Measurements from ENCODE around the gene MRM3. TPM values are rescaled to one million over a fixed set of nuclear protein-coding genes. Genes with fewer than 3 reads are reported as not detected.

MRM3 gene
- polyA plus RNA-seq, 4 donors: 9.2 to 19.5 (median 14.5) TPM

DNA sequence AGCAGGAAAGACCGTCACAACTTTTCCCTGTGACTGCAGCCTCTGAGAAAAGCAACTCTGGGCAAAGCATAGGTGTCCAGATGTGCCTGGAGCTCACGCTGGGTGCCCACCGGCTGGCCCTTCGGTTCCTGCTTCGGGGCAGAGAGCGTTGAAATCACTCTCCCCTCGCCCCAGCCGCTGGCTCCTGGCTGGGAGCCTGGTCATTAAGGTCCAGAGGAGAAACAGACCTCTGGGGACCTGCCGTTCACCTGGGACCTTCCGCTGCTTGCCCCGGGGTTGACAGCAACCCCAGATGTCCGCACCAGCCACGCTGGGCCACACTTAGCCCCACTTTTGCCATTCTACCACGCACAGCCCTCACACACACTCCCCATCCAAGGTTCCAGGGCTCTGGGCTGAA lies 13.1 kb downstream of the MRM3 start:
- H3K4me3 ChIP-seq (ENCODE audit: low read depth in 1 of 3, low read length in 3 of 3): peak overlapping the region in 1 of 3 donors; percentile 8
- peak overlapping the region in 1 of 3 donors; percentile 3 for H3K27ac ChIP-seq (ENCODE audit: low read depth in 1 of 3, low read length in 2 of 3)
- DNase-seq (no peak), FAIRE-seq (no peak)
- H3K27me3 ChIP-seq (ENCODE audit: control insufficient read depth in 3 of 3, insufficient read depth in 3 of 3, low read length in 3 of 3): no peaks in the 10 kb centered on the region
- H3K9me3 ChIP-seq (ENCODE audit: control insufficient read depth in 2 of 2, insufficient read depth in 1 of 2, low read depth in 1 of 2, low read length in 1 of 2): no peaks in the 10 kb centered on the region
- H3K4me1 ChIP-seq (ENCODE audit: control insufficient read depth in 3 of 3, insufficient read depth in 2 of 3, low read depth in 1 of 3, low read length in 2 of 3): peaks cover 0 to 3% (median 0%) of the 10 kb centered on the region in 3 donors
- peaks cover 0 to 35% (median 4%) of the 10 kb centered on the region in 3 donors for H3K36me3 ChIP-seq (ENCODE audit: control insufficient read depth in 3 of 3, insufficient read depth in 2 of 3, low read depth in 1 of 3, low read length in 3 of 3)
- WGBS, 3 donors: 68 to 74% (median 72%) methylated on average over 11 to 14 of the region's 14 CpGs

DNA sequence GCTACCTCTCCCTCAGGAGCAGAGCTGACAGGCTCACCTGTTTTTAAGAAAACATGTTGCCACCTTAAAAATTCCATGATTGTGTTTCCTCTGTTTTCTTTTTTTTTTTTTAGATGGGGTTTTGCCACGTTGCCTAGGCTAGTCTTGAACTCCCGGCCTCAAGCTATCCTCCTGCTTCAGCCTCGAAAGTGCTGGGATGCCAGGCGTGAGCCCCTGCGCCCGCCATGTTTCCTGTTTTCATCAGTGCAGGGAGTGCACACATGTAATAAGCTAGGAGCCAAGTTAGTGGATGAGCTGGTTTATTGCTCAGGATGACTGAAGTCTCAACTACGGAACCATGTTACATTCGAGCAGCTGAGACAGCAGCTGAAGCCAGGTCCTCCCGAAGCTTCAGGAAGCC lies 13.6 kb downstream of the MRM3 start:
- H3K27ac ChIP-seq (ENCODE audit: low read depth in 1 of 3, low read length in 2 of 3): peak overlapping the region in 1 of 3 donors; percentile 3
- WGBS, 3 donors: 76 to 87% (median 82%) methylated on average over 9 of the region's 9 CpGs
- DNase-seq (no peak), FAIRE-seq (no peak)
- peaks cover 0 to 3% (median 0%) of the 10 kb centered on the region in 3 donors for H3K4me1 ChIP-seq (ENCODE audit: control insufficient read depth in 3 of 3, insufficient read depth in 2 of 3, low read depth in 1 of 3, low read length in 2 of 3)
- no peak overlapping the region for H3K4me3 ChIP-seq (ENCODE audit: low read depth in 1 of 3, low read length in 3 of 3)
- H3K36me3 ChIP-seq (ENCODE audit: control insufficient read depth in 3 of 3, insufficient read depth in 2 of 3, low read depth in 1 of 3, low read length in 3 of 3): peaks cover 0 to 37% (median 4%) of the 10 kb centered on the region in 3 donors
- H3K9me3 ChIP-seq (ENCODE audit: control insufficient read depth in 2 of 2, insufficient read depth in 1 of 2, low read depth in 1 of 2, low read length in 1 of 2): no peaks in the 10 kb centered on the region
- no peaks in the 10 kb centered on the region for H3K27me3 ChIP-seq (ENCODE audit: control insufficient read depth in 3 of 3, insufficient read depth in 3 of 3, low read length in 3 of 3)

DNA sequence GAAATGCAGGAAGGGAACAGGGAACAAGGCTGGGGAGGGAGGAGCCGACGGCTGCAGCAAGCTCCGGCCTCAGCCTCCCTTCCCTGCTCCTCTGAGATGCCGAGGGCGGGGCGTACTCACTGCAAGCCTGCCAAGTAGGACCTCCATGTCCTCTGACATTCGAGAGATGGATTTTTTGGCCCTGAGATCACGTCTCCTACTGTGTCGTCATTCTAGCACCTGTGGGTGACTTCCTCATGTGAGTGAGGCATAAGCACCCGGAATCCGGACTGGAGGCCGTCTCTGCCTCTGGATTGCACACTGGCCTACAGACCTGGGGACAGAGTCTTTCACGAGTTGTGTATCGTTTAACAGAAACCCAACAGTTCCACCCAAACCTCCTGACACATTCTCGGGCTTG lies 14.5 kb downstream of the MRM3 start:
- H3K4me1 ChIP-seq (ENCODE audit: control insufficient read depth in 3 of 3, insufficient read depth in 2 of 3, low read depth in 1 of 3, low read length in 2 of 3): peaks cover 0 to 3% (median 0%) of the 10 kb centered on the region in 3 donors
- H3K9me3 ChIP-seq (ENCODE audit: control insufficient read depth in 2 of 2, insufficient read depth in 1 of 2, low read depth in 1 of 2, low read length in 1 of 2): no peaks in the 10 kb centered on the region
- WGBS, 3 donors: 50 to 85% (median 64%) methylated on average over 15 of the region's 15 CpGs
- DNase-seq: no peak
- H3K27me3 ChIP-seq (ENCODE audit: control insufficient read depth in 3 of 3, insufficient read depth in 3 of 3, low read length in 3 of 3): no peaks in the 10 kb centered on the region
- H3K4me3 ChIP-seq (ENCODE audit: low read depth in 1 of 3, low read length in 3 of 3): no peak overlapping the region
- H3K27ac ChIP-seq (ENCODE audit: low read depth in 1 of 3, low read length in 2 of 3): no peak overlapping the region
- H3K36me3 ChIP-seq (ENCODE audit: control insufficient read depth in 3 of 3, insufficient read depth in 2 of 3, low read depth in 1 of 3, low read length in 3 of 3): peaks cover 0 to 35% (median under 1%) of the 10 kb centered on the region in 3 donors
- FAIRE-seq: no peak

DNA sequence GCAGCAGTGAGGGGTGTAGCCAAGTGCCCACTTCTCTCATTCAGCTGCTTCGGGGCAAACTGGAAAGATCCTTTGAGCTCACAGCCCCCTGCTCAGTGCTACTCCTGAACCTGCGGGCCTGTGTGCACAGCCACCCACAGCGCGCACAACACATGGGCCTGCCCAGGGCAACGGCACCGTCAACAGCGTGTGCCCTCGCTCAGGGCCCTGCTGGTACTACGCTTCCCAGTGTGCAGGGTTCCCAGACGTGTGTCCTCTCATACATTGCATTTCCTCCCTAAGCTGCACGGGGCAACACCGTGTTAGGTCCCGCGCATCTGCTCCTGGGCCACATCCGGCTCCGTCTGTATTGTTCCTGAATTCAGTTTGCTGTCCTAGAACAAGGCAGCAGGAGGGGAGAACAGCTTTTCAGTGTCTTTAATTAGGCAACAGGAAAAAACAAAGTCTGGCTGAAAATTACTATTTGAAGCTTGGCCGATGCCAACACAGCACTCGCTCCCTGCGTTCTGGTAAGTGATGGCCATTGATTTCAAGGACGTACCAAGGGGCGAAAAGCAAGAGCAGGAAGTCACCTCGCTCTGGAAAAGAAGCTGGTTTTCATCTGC lies 15.2 kb downstream of the MRM3 start:
- DNase-seq: no peak
- Histone ChIP-seq H3K27me3 (ENCODE audit: control insufficient read depth in 3 of 3, insufficient read depth in 3 of 3, low read length in 3 of 3) (no peaks in the 10 kb centered on the region), H3K36me3 (ENCODE audit: control insufficient read depth in 3 of 3, insufficient read depth in 2 of 3, low read depth in 1 of 3, low read length in 3 of 3) (peaks cover 0 to 29% (median 0%) of the 10 kb centered on the region in 3 donors), H3K4me3 (ENCODE audit: low read depth in 1 of 3, low read length in 3 of 3) (no peak overlapping the region), H3K27ac (ENCODE audit: low read depth in 1 of 3, low read length in 2 of 3) (no peak overlapping the region), H3K9me3 (ENCODE audit: control insufficient read depth in 2 of 2, insufficient read depth in 1 of 2, low read depth in 1 of 2, low read length in 1 of 2) (no peaks in the 10 kb centered on the region), H3K4me1 (ENCODE audit: control insufficient read depth in 3 of 3, insufficient read depth in 2 of 3, low read depth in 1 of 3, low read length in 2 of 3) (peaks cover 0 to 3% (median 0%) of the 10 kb centered on the region in 3 donors)
- 83 to 92% (median 87%) methylated on average over 19 to 22 of the region's 22 CpGs for WGBS, 3 donors
- no peak for FAIRE-seq

DNA sequence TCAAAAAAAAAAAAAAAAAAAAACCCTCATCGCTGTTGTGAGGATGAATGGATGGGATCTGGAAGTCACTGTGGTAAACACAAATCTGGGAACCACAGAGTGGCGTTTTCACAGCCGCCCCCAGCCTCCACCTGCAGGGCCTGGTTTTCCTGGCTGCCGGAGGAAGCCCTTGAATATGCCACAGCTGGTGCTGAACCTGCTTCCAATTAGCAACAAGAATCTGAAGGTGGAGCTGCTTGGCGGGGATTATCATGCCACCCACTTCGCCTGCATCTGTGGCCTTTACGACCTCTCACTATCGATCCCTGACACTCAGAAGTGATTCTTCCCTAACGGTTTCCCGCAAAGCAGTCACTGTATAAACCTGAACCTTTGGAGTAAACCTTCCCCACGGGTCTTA lies 16.1 kb downstream of the MRM3 start:
- WGBS, 3 donors: 43 to 62% (median 51%) methylated on average over 11 of the region's 11 CpGs
- Histone ChIP-seq H3K36me3 (ENCODE audit: control insufficient read depth in 3 of 3, insufficient read depth in 2 of 3, low read depth in 1 of 3, low read length in 3 of 3) (peaks cover 0 to 26% (median 0%) of the 10 kb centered on the region in 3 donors), H3K27me3 (ENCODE audit: control insufficient read depth in 3 of 3, insufficient read depth in 3 of 3, low read length in 3 of 3) (no peaks in the 10 kb centered on the region), H3K4me1 (ENCODE audit: control insufficient read depth in 3 of 3, insufficient read depth in 2 of 3, low read depth in 1 of 3, low read length in 2 of 3) (peaks cover 0 to 3% (median 0%) of the 10 kb centered on the region in 3 donors), H3K4me3 (ENCODE audit: low read depth in 1 of 3, low read length in 3 of 3) (no peak overlapping the region), H3K27ac (ENCODE audit: low read depth in 1 of 3, low read length in 2 of 3) (no peak overlapping the region), H3K9me3 (ENCODE audit: control insufficient read depth in 2 of 2, insufficient read depth in 1 of 2, low read depth in 1 of 2, low read length in 1 of 2) (no peaks in the 10 kb centered on the region)
- no peak for DNase-seq
- FAIRE-seq: no peak

DNA sequence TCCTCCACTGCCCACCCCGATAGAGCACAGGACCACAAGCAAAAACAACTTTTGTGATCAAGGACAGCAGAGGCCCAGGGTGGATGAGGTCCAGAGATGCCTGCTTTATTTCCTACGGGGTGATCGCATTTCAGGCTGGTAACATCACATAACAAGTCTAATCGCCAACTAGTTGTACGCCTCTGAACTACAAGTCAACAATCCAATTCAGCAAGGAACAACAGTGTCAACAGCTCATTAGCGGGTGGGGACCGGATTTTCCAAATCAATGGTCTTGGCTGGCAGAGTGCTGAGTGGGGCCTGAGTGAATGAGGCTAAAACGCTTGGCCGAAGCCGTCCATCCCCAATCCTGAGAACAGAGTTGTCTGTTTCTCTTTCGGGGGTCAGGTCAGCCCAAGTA lies 17.1 kb downstream of the MRM3 start:
- Histone ChIP-seq H3K9me3 (ENCODE audit: control insufficient read depth in 2 of 2, insufficient read depth in 1 of 2, low read depth in 1 of 2, low read length in 1 of 2) (no peaks in the 10 kb centered on the region), H3K4me3 (ENCODE audit: low read depth in 1 of 3, low read length in 3 of 3) (no peak overlapping the region), H3K4me1 (ENCODE audit: control insufficient read depth in 3 of 3, insufficient read depth in 2 of 3, low read depth in 1 of 3, low read length in 2 of 3) (peaks cover 0 to 3% (median 0%) of the 10 kb centered on the region in 3 donors), H3K27ac (ENCODE audit: low read depth in 1 of 3, low read length in 2 of 3) (no peak overlapping the region), H3K36me3 (ENCODE audit: control insufficient read depth in 3 of 3, insufficient read depth in 2 of 3, low read depth in 1 of 3, low read length in 3 of 3) (peaks cover 0 to 28% (median 0%) of the 10 kb centered on the region in 3 donors), H3K27me3 (ENCODE audit: control insufficient read depth in 3 of 3, insufficient read depth in 3 of 3, low read length in 3 of 3) (no peaks in the 10 kb centered on the region)
- 85 to 93% (median 92%) methylated on average over 11 of the region's 11 CpGs for WGBS, 3 donors
- DNase-seq (no peak), FAIRE-seq (no peak)

DNA sequence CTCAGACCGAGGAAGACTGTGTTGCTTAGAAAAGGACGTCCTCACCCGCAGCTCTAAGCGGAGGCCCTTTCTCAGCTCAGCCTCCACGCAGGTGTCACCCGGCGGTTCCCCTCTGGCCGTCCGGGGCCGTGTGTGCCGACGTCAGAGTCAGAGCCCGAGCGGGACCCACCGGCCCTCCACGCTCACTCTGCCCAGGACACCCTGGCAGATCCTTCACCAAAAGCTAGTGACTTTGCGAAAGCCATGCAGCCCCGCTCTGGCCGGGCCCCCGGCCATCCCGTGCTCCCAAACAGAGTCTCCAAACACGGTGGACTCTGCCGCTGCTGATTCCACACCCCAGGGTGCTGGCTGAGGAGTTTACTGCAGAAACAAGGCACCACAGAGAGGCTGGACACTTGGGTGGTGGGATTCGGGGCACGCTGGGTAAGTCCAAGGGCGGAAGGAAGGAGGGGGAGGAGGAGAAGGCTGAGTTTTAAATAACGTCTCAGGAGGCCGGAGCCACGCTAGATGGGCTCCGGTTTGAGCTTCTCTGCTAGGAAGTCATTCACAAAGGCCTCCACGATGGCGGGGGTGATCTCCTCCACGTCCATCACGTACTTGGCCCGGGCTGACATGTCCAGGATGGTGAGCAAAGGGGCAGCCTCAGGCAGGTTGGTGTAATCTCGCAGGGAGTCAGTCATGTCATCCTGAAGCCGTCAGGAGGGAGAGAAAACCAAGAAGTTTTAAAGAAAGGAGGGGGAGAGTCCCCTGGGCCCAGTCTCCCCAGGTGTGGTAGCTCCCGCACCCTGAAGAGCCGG lies 18.5 kb downstream of the MRM3 start:
- H3K9me3 ChIP-seq (ENCODE audit: control insufficient read depth in 2 of 2, insufficient read depth in 1 of 2, low read depth in 1 of 2, low read length in 1 of 2): no peaks in the 10 kb centered on the region
- peaks cover 0 to 31% (median 0%) of the 10 kb centered on the region in 3 donors for H3K36me3 ChIP-seq (ENCODE audit: control insufficient read depth in 3 of 3, insufficient read depth in 2 of 3, low read depth in 1 of 3, low read length in 3 of 3)
- no peak for DNase-seq
- H3K4me1 ChIP-seq (ENCODE audit: control insufficient read depth in 3 of 3, insufficient read depth in 2 of 3, low read depth in 1 of 3, low read length in 2 of 3): no peaks in the 10 kb centered on the region
- WGBS, 3 donors: 85 to 90% (median 90%) methylated on average over 38 to 39 of the region's 39 CpGs
- no peak overlapping the region for H3K4me3 ChIP-seq (ENCODE audit: low read depth in 1 of 3, low read length in 3 of 3)
- no peak overlapping the region for H3K27ac ChIP-seq (ENCODE audit: low read depth in 1 of 3, low read length in 2 of 3)
- no peaks in the 10 kb centered on the region for H3K27me3 ChIP-seq (ENCODE audit: control insufficient read depth in 3 of 3, insufficient read depth in 3 of 3, low read length in 3 of 3)
- no peak for FAIRE-seq

DNA sequence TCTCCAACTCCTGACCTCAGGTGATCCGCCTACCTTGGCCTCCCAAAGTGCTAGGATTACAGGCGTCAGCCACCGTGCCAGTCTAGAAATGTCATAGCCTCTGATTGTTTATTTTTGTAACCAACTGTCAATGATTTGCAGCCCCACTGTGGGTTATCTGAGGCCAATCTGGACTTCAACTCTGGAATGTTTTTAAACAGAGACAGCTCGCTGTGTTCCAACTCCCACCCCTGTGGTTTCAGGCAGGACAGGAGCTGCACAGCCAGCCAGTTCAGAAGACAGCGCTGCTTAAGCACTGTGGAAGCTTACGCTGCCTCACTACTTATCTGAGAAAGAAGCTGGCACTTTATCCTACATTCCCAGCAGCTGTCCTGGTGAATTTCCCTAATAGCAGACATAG lies 19.5 kb downstream of the MRM3 start:
- Histone ChIP-seq H3K27ac (ENCODE audit: low read depth in 1 of 3, low read length in 2 of 3) (no peak overlapping the region), H3K36me3 (ENCODE audit: control insufficient read depth in 3 of 3, insufficient read depth in 2 of 3, low read depth in 1 of 3, low read length in 3 of 3) (peaks cover 0 to 25% (median 0%) of the 10 kb centered on the region in 3 donors), H3K9me3 (ENCODE audit: control insufficient read depth in 2 of 2, insufficient read depth in 1 of 2, low read depth in 1 of 2, low read length in 1 of 2) (no peaks in the 10 kb centered on the region), H3K4me3 (ENCODE audit: low read depth in 1 of 3, low read length in 3 of 3) (no peak overlapping the region), H3K27me3 (ENCODE audit: control insufficient read depth in 3 of 3, insufficient read depth in 3 of 3, low read length in 3 of 3) (no peaks in the 10 kb centered on the region), H3K4me1 (ENCODE audit: control insufficient read depth in 3 of 3, insufficient read depth in 2 of 3, low read depth in 1 of 3, low read length in 2 of 3) (no peaks in the 10 kb centered on the region)
- DNase-seq (no peak), FAIRE-seq (no peak)
- 47 to 73% (median 53%) methylated on average over 6 of the region's 6 CpGs for WGBS, 3 donors

Measured in small intestine (tissue), 7 donors.